Measurements from ENCODE around the gene EOMES. TPM values are rescaled to one million over a fixed set of nuclear protein-coding genes. Genes with fewer than 3 reads are reported as not detected.
A peak's percentile ranks its signal among the peaks of the same experiment; 100 is the strongest.

The EOMES gene
- total RNA-seq, 5 donors from 2014 or later (not counting 1 experiment from before 2014, with no cell fraction given) = 6.2 to 22.8 (median 14.4) TPM

DNA sequence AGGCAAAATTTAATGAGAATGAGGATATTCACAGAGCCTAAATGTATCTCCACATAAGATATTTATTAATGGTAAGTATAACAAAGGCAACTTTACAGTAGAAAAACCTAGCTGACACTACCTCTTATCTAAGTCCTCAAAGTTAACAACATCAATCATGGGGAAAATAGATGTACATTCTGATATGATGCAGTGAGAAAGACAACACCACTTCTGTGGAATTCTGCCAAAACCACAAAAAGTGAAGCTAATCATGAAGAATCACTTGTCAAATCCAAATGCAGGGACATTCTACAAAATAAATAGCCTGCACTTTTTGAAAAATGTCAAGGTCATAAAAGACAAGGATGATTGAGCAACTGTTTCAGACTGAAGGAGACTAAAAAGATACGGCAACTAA lies 27.5 kb upstream of the EOMES start:
- ATAC-seq (replicated peaks in 1 of 4) (no peak), DNase-seq (no peak)
- Mint-ChIP-seq H3K36me3 (no peaks in the 10 kb centered on the region), H3K27ac (no peak overlapping the region), H3K4me3 (no peak overlapping the region), H3K9me3 (peaks cover 0 to 8% (median 5%) of the 10 kb centered on the region in 3 donors), H3K27me3 (no peaks in the 10 kb centered on the region), H3K4me1 (peaks cover 12 to 27% (median 16%) of the 10 kb centered on the region in 3 donors)
- Histone ChIP-seq H3K27me3 (replicated peaks in 1 of 2; ENCODE audit: control insufficient read depth in 2 of 2, extremely low read depth in 1 of 2, insufficient read depth in 2 of 2, low read length in 1 of 2) (no peaks in the 10 kb centered on the region), H3K27ac (ENCODE audit: low read length) (no peak overlapping the region), H3K9me3 (no peaks in the 10 kb centered on the region), H3K4me1 (ENCODE audit: control insufficient read depth in 1 of 2, extremely low read depth in 1 of 2, insufficient read depth in 2 of 2, low read length in 2 of 2) (no peaks in the 10 kb centered on the region), H3K4me3 (ENCODE audit: control insufficient read depth in 1 of 2, extremely low read depth in 1 of 2, low read length in 1 of 2) (no peak overlapping the region), H3K36me3 (ENCODE audit: control insufficient read depth in 2 of 2, extremely low read depth in 1 of 2, insufficient read depth in 1 of 2, low read length in 1 of 2) (no peaks in the 10 kb centered on the region)
- POLR2A ChIA-PET = no interaction called here
- CTCF ChIA-PET = no interaction called here
- WGBS (ENCODE audit: insufficient coverage) = 100% methylated on average over 1 of the region's 1 CpG

- Mint-ChIP-seq H3K27ac (no peak overlapping the region), H3K36me3 (peaks cover 3% of the 10 kb centered on the region), H3K4me3 (no peak overlapping the region), H3K27me3 (peaks cover 0 to 6% of the 10 kb centered on the region in 2 donors), H3K4me1 (peaks cover 7 to 16% (median 7%) of the 10 kb centered on the region in 3 donors), H3K9me3 (peaks cover 2 to 9% (median 3%) of the 10 kb centered on the region in 3 donors)
- WGBS (ENCODE audit: insufficient coverage) = no CpG with 5 or more reads among the region's 3 CpGs
- ChIA-PET POLR2A (no interaction called here), CTCF (interaction anchor here (0.6 to 1.0 kb wide), 3 partner anchors 10 to 170 kb away, joined by 3 to 11 read pairs (median 4); no protein-coding TSS in a partner anchor)
- Histone ChIP-seq H3K36me3 (ENCODE audit: control insufficient read depth in 2 of 2, extremely low read depth in 1 of 2, insufficient read depth in 1 of 2, low read length in 1 of 2) (no peaks in the 10 kb centered on the region), H3K4me3 (ENCODE audit: control insufficient read depth in 1 of 2, extremely low read depth in 1 of 2, low read length in 1 of 2) (no peak overlapping the region), H3K4me1 (ENCODE audit: control insufficient read depth in 1 of 2, extremely low read depth in 1 of 2, insufficient read depth in 2 of 2, low read length in 2 of 2) (no peaks in the 10 kb centered on the region), H3K27ac (ENCODE audit: low read length) (no peak overlapping the region), H3K9me3 (no peaks in the 10 kb centered on the region), H3K27me3 (replicated peaks in 1 of 2; ENCODE audit: control insufficient read depth in 2 of 2, extremely low read depth in 1 of 2, insufficient read depth in 2 of 2, low read length in 1 of 2) (no peaks in the 10 kb centered on the region)
- DNase-seq (no peak), ATAC-seq (replicated peaks in 1 of 4) (no peak)
These were observed 24.7 kb upstream of the EOMES start for GRCh38 chr3:27746838-27747237.

- Histone ChIP-seq H3K27ac (ENCODE audit: low read length) (no peak overlapping the region), H3K9me3 (no peaks in the 10 kb centered on the region), H3K4me3 (ENCODE audit: control insufficient read depth in 1 of 2, extremely low read depth in 1 of 2, low read length in 1 of 2) (no peak overlapping the region), H3K36me3 (ENCODE audit: control insufficient read depth in 2 of 2, extremely low read depth in 1 of 2, insufficient read depth in 1 of 2, low read length in 1 of 2) (no peaks in the 10 kb centered on the region), H3K27me3 (replicated peaks in 1 of 2; ENCODE audit: control insufficient read depth in 2 of 2, extremely low read depth in 1 of 2, insufficient read depth in 2 of 2, low read length in 1 of 2) (peaks cover 0 to 3% of the 10 kb centered on the region in 2 experiments), H3K4me1 (ENCODE audit: control insufficient read depth in 1 of 2, extremely low read depth in 1 of 2, insufficient read depth in 2 of 2, low read length in 2 of 2) (no peaks in the 10 kb centered on the region)
- Mint-ChIP-seq H3K36me3 (peaks cover 3% of the 10 kb centered on the region), H3K27ac (no peak overlapping the region), H3K4me1 (no peaks in the 10 kb centered on the region), H3K27me3 (peaks cover 4 to 8% of the 10 kb centered on the region in 2 donors), H3K9me3 (peaks cover 2 to 5% (median 3%) of the 10 kb centered on the region in 3 donors), H3K4me3 (no peak overlapping the region)
- ChIA-PET POLR2A (no interaction called here), CTCF (interaction anchor here in 1 of 2 donors (1.0 kb wide), 1 partner anchor 29 kb away, joined by 4 read pairs; no protein-coding TSS in a partner anchor)
- WGBS (ENCODE audit: insufficient coverage) = no CpG with 5 or more reads among the region's 2 CpGs
- ATAC-seq (replicated peaks in 1 of 4) (no peak), DNase-seq (no peak)
These were observed 18.7 kb upstream of the EOMES start for GRCh38 chr3:27740854-27741253.

GRCh38 chr3:27737091-27737490 lies 15.0 kb upstream of the EOMES start:
- Histone ChIP-seq H3K27me3 (replicated peaks in 1 of 2; ENCODE audit: control insufficient read depth in 2 of 2, extremely low read depth in 1 of 2, insufficient read depth in 2 of 2, low read length in 1 of 2) (peaks cover 3 to 7% of the 10 kb centered on the region in 2 experiments), H3K36me3 (ENCODE audit: control insufficient read depth in 2 of 2, extremely low read depth in 1 of 2, insufficient read depth in 1 of 2, low read length in 1 of 2) (no peaks in the 10 kb centered on the region), H3K4me3 (ENCODE audit: control insufficient read depth in 1 of 2, extremely low read depth in 1 of 2, low read length in 1 of 2) (no peak overlapping the region), H3K9me3 (no peaks in the 10 kb centered on the region), H3K27ac (ENCODE audit: low read length) (no peak overlapping the region), H3K4me1 (ENCODE audit: control insufficient read depth in 1 of 2, extremely low read depth in 1 of 2, insufficient read depth in 2 of 2, low read length in 2 of 2) (no peaks in the 10 kb centered on the region)
- ATAC-seq (replicated peaks in 1 of 4) (no peak), DNase-seq (no peak)
- H3K36me3 Mint-ChIP-seq = no peaks in the 10 kb centered on the region
- ChIA-PET POLR2A (no interaction called here), CTCF (no interaction called here)
- H3K27ac Mint-ChIP-seq = no peak overlapping the region
- peaks cover 2 to 4% of the 10 kb centered on the region in 2 donors for H3K27me3 Mint-ChIP-seq
- no peaks in the 10 kb centered on the region for H3K4me1 Mint-ChIP-seq
- H3K9me3 Mint-ChIP-seq = no peaks in the 10 kb centered on the region
- no peak overlapping the region for H3K4me3 Mint-ChIP-seq

GRCh38 chr3:27730774-27731659 lies 8.9 kb upstream of the EOMES start:
- peaks cover 15 to 32% of the 10 kb centered on the region in 2 experiments for H3K4me1 ChIP-seq (ENCODE audit: control insufficient read depth in 1 of 2, extremely low read depth in 1 of 2, insufficient read depth in 2 of 2, low read length in 2 of 2)
- no peaks in the 10 kb centered on the region for H3K36me3 Mint-ChIP-seq
- no peaks in the 10 kb centered on the region for H3K9me3 ChIP-seq
- no peak overlapping the region for H3K27ac Mint-ChIP-seq
- no peaks in the 10 kb centered on the region for H3K9me3 Mint-ChIP-seq
- H3K36me3 ChIP-seq (ENCODE audit: control insufficient read depth in 2 of 2, extremely low read depth in 1 of 2, insufficient read depth in 1 of 2, low read length in 1 of 2) = no peaks in the 10 kb centered on the region
- peaks cover 37 to 38% of the 10 kb centered on the region in 2 experiments for H3K27me3 ChIP-seq (replicated peaks in 1 of 2; ENCODE audit: control insufficient read depth in 2 of 2, extremely low read depth in 1 of 2, insufficient read depth in 2 of 2, low read length in 1 of 2)
- POLR2A ChIA-PET = no interaction called here
- peak overlapping the region in 2 of 3 donors; percentile 37 to 74 for H3K4me3 Mint-ChIP-seq
- peaks cover 58 to 59% of the 10 kb centered on the region in 2 donors for H3K27me3 Mint-ChIP-seq
- no peak for ATAC-seq (replicated peaks in 1 of 4)
- 19% methylated on average over 19 of the region's 31 CpGs for WGBS (ENCODE audit: insufficient coverage)
- no peak for DNase-seq
- peak overlapping the region in 1 of 2 donors; percentile 15 for H3K4me3 ChIP-seq (ENCODE audit: control insufficient read depth in 1 of 2, extremely low read depth in 1 of 2, low read length in 1 of 2)
- CTCF ChIA-PET = no interaction called here
- no peak overlapping the region for H3K27ac ChIP-seq (ENCODE audit: low read length)
- peaks cover 39 to 47% (median 41%) of the 10 kb centered on the region in 3 donors for H3K4me1 Mint-ChIP-seq

- H3K36me3 Mint-ChIP-seq = no peaks in the 10 kb centered on the region
- Histone ChIP-seq H3K27me3 (replicated peaks in 1 of 2; ENCODE audit: control insufficient read depth in 2 of 2, extremely low read depth in 1 of 2, insufficient read depth in 2 of 2, low read length in 1 of 2) (peaks cover 38 to 40% of the 10 kb centered on the region in 2 experiments), H3K4me3 (ENCODE audit: control insufficient read depth in 1 of 2, extremely low read depth in 1 of 2, low read length in 1 of 2) (peak overlapping the region; percentile 26 to 66), H3K9me3 (no peaks in the 10 kb centered on the region), H3K36me3 (ENCODE audit: control insufficient read depth in 2 of 2, extremely low read depth in 1 of 2, insufficient read depth in 1 of 2, low read length in 1 of 2) (no peaks in the 10 kb centered on the region), H3K4me1 (ENCODE audit: control insufficient read depth in 1 of 2, extremely low read depth in 1 of 2, insufficient read depth in 2 of 2, low read length in 2 of 2) (peaks cover 15 to 32% of the 10 kb centered on the region in 2 experiments), H3K27ac (ENCODE audit: low read length) (no peak overlapping the region)
- peaks cover 39 to 47% (median 41%) of the 10 kb centered on the region in 3 donors for H3K4me1 Mint-ChIP-seq
- peak overlapping the region in 1 of 2 donors; percentile 43 for H3K27ac Mint-ChIP-seq
- DNase-seq = no peak
- CTCF ChIA-PET = no interaction called here
- ATAC-seq (replicated peaks in 1 of 4) = peak in 2 of 4 experiments; percentile 17 to 24
- no peaks in the 10 kb centered on the region for H3K9me3 Mint-ChIP-seq
- H3K27me3 Mint-ChIP-seq = peaks cover 63 to 66% of the 10 kb centered on the region in 2 donors
- H3K4me3 Mint-ChIP-seq = peak overlapping the region; percentile 37 to 74 (median 64)
- POLR2A ChIA-PET = no interaction called here
- WGBS (ENCODE audit: insufficient coverage) = 6% methylated on average over 25 of the region's 41 CpGs
These were observed 7.9 kb upstream of the EOMES start for GRCh38 chr3:27729748-27730611.

Data from T-cell (primary cell).